Measurements from ENCODE around the gene LPAR1.

- TF ChIP-seq, protein P1, sequence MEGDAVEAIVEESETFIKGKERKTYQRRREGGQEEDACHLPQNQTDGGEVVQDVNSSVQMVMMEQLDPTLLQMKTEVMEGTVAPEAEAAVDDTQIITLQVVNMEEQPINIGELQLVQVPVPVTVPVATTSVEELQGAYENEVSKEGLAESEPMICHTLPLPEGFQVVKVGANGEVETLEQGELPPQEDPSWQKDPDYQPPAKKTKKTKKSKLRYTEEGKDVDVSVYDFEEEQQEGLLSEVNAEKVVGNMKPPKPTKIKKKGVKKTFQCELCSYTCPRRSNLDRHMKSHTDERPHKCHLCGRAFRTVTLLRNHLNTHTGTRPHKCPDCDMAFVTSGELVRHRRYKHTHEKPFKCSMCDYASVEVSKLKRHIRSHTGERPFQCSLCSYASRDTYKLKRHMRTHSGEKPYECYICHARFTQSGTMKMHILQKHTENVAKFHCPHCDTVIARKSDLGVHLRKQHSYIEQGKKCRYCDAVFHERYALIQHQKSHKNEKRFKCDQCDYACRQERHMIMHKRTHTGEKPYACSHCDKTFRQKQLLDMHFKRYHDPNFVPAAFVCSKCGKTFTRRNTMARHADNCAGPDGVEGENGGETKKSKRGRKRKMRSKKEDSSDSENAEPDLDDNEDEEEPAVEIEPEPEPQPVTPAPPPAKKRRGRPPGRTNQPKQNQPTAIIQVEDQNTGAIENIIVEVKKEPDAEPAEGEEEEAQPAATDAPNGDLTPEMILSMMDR (conservative IDR thresholded peaks at IDR 0.05; ENCODE audit: low read depth, low read length): no peak
- no peak for TF ChIP-seq EZH2 (IDR thresholded peaks at IDR 0.05; ENCODE audit: borderline replicate concordance, low read depth, low read length, poor library complexity, severe bottlenecking)
Measured at GRCh38 chr9:111016016-111016415, 22.3 kb downstream of the LPAR1 start.

Data from A673 (cell line).